ENCODE data around the gene TXNDC11. TPM values are rescaled to one million over a fixed set of nuclear protein-coding genes. Genes with fewer than 3 reads are reported as not detected.

TXNDC11 gene
- total RNA-seq, 1 donor from 2014 or later, result 29.0 TPM

GRCh38 chr16:11736903-11737302, 5.8 kb downstream of the TXNDC11 start:
- Mint-ChIP-seq H3K4me1 (ENCODE audit: low read depth, unreplicated experiment) (peaks cover 16% of the 10 kb centered on the region), H3K27ac (ENCODE audit: unreplicated experiment) (no peak overlapping the region), H3K9me3 (ENCODE audit: unreplicated experiment) (no peaks in the 10 kb centered on the region), H3K27me3 (ENCODE audit: low read depth, unreplicated experiment) (no peaks in the 10 kb centered on the region), H3K4me3 (ENCODE audit: unreplicated experiment) (no peak overlapping the region), H3K36me3 (ENCODE audit: low read depth, unreplicated experiment) (peaks cover 29% of the 10 kb centered on the region)
- FAIRE-seq, result no peak
- TF ChIP-seq EZH2 (IDR thresholded peaks at IDR 0.05; ENCODE audit: insufficient read depth, low read length) (no peak), CTCF (IDR thresholded peaks at IDR 0.05; ENCODE audit: insufficient read depth, low read depth, low read length) (no peak)
- Histone ChIP-seq H3K9ac (ENCODE audit: low read length) (no peak overlapping the region), H3K4me2 (ENCODE audit: low read length) (no peak overlapping the region), H2AFZ (ENCODE audit: low read depth, low read length) (no peak overlapping the region), H3K9me3 (ENCODE audit: insufficient read depth, low read depth, low read length) (no peaks in the 10 kb centered on the region), H3K4me1 (ENCODE audit: insufficient read depth, low read length) (peaks cover 9% of the 10 kb centered on the region), H3K27me3 (ENCODE audit: insufficient read depth, low read length) (no peaks in the 10 kb centered on the region), H3K79me2 (ENCODE audit: insufficient read depth, low read length) (peaks cover 81% of the 10 kb centered on the region), H3K36me3 (ENCODE audit: insufficient read depth, low read length) (peaks cover 26% of the 10 kb centered on the region), H3K4me3 (ENCODE audit: insufficient read depth, low read depth, low read length) (no peak overlapping the region), H4K20me1 (ENCODE audit: insufficient read depth, low read length) (peaks cover 84% of the 10 kb centered on the region), H3K27ac (ENCODE audit: low read depth, low read length) (no peak overlapping the region)
- no peak for DNase-seq (ENCODE audit: low read depth)

GRCh38 chr16:11735787-11736186, 6.9 kb downstream of the TXNDC11 start:
- no peak for FAIRE-seq
- H3K4me1 Mint-ChIP-seq (ENCODE audit: low read depth, unreplicated experiment), result peaks cover 10% of the 10 kb centered on the region
- Histone ChIP-seq H3K9me3 (ENCODE audit: insufficient read depth, low read depth, low read length) (no peaks in the 10 kb centered on the region), H3K27ac (ENCODE audit: low read depth, low read length) (no peak overlapping the region), H2AFZ (ENCODE audit: low read depth, low read length) (no peak overlapping the region), H3K36me3 (ENCODE audit: insufficient read depth, low read length) (peaks cover 34% of the 10 kb centered on the region), H3K9ac (ENCODE audit: low read length) (no peak overlapping the region), H3K79me2 (ENCODE audit: insufficient read depth, low read length) (peaks cover 78% of the 10 kb centered on the region), H3K4me1 (ENCODE audit: insufficient read depth, low read length) (peaks cover 3% of the 10 kb centered on the region), H3K4me3 (ENCODE audit: insufficient read depth, low read depth, low read length) (no peak overlapping the region), H3K27me3 (ENCODE audit: insufficient read depth, low read length) (no peaks in the 10 kb centered on the region), H3K4me2 (ENCODE audit: low read length) (no peak overlapping the region), H4K20me1 (ENCODE audit: insufficient read depth, low read length) (peaks cover 85% of the 10 kb centered on the region)
- DNase-seq (ENCODE audit: low read depth), result no peak
- H3K4me3 Mint-ChIP-seq (ENCODE audit: unreplicated experiment), result no peak overlapping the region
- no peak overlapping the region for H3K27ac Mint-ChIP-seq (ENCODE audit: unreplicated experiment)
- H3K9me3 Mint-ChIP-seq (ENCODE audit: unreplicated experiment), result no peaks in the 10 kb centered on the region
- no peaks in the 10 kb centered on the region for H3K27me3 Mint-ChIP-seq (ENCODE audit: low read depth, unreplicated experiment)
- TF ChIP-seq CTCF (IDR thresholded peaks at IDR 0.05; ENCODE audit: insufficient read depth, low read depth, low read length) (no peak), EZH2 (IDR thresholded peaks at IDR 0.05; ENCODE audit: insufficient read depth, low read length) (no peak)
- H3K36me3 Mint-ChIP-seq (ENCODE audit: low read depth, unreplicated experiment), result peaks cover 29% of the 10 kb centered on the region

GRCh38 chr16:11734653-11735043, 8.0 kb downstream of the TXNDC11 start:
- H3K27me3 Mint-ChIP-seq (ENCODE audit: low read depth, unreplicated experiment), result no peaks in the 10 kb centered on the region
- no peak overlapping the region for H3K4me3 Mint-ChIP-seq (ENCODE audit: unreplicated experiment)
- H3K79me2 ChIP-seq (ENCODE audit: insufficient read depth, low read length), result peaks cover 72% of the 10 kb centered on the region
- peaks cover 85% of the 10 kb centered on the region for H4K20me1 ChIP-seq (ENCODE audit: insufficient read depth, low read length)
- no peaks in the 10 kb centered on the region for H3K27me3 ChIP-seq (ENCODE audit: insufficient read depth, low read length)
- H3K4me3 ChIP-seq (ENCODE audit: insufficient read depth, low read depth, low read length), result no peak overlapping the region
- H3K27ac Mint-ChIP-seq (ENCODE audit: unreplicated experiment), result no peak overlapping the region
- H3K9me3 ChIP-seq (ENCODE audit: insufficient read depth, low read depth, low read length), result no peaks in the 10 kb centered on the region
- H3K36me3 Mint-ChIP-seq (ENCODE audit: low read depth, unreplicated experiment), result peaks cover 31% of the 10 kb centered on the region
- no peak for FAIRE-seq
- no peak for TF ChIP-seq CTCF (IDR thresholded peaks at IDR 0.05; ENCODE audit: insufficient read depth, low read depth, low read length)
- no peak overlapping the region for H2AFZ ChIP-seq (ENCODE audit: low read depth, low read length)
- H3K4me2 ChIP-seq (ENCODE audit: low read length), result no peak overlapping the region
- H3K4me1 ChIP-seq (ENCODE audit: insufficient read depth, low read length), result no peaks in the 10 kb centered on the region
- peaks cover 35% of the 10 kb centered on the region for H3K36me3 ChIP-seq (ENCODE audit: insufficient read depth, low read length)
- H3K9me3 Mint-ChIP-seq (ENCODE audit: unreplicated experiment), result no peaks in the 10 kb centered on the region
- peaks cover 2% of the 10 kb centered on the region for H3K4me1 Mint-ChIP-seq (ENCODE audit: low read depth, unreplicated experiment)
- no peak overlapping the region for H3K27ac ChIP-seq (ENCODE audit: low read depth, low read length)
- DNase-seq (ENCODE audit: low read depth), result no peak
- no peak overlapping the region for H3K9ac ChIP-seq (ENCODE audit: low read length)
